Activated CD4-positive, alpha-beta T cell treated with anti-CD3 and anti-CD28 coated beads, Interleukin-10, Interleukin-2, amounts not matched to agents 100 ng/mL and 50 ng/mL, durations not matched to agents 16 hours and 8 hours (primary cell): ENCODE results near the gene MAST1.
"Not testable (repeated sequence)": the region's sequence is repeated elsewhere in the genome, so short reads cannot be mapped to it uniquely, and the experiment has no call there.

ENCODE experiments used
- DNase-seq: peaks from one replicate; pipeline ENCODE4 v3.0.0-alpha.2; 2020

Gene MAST1

DNA sequence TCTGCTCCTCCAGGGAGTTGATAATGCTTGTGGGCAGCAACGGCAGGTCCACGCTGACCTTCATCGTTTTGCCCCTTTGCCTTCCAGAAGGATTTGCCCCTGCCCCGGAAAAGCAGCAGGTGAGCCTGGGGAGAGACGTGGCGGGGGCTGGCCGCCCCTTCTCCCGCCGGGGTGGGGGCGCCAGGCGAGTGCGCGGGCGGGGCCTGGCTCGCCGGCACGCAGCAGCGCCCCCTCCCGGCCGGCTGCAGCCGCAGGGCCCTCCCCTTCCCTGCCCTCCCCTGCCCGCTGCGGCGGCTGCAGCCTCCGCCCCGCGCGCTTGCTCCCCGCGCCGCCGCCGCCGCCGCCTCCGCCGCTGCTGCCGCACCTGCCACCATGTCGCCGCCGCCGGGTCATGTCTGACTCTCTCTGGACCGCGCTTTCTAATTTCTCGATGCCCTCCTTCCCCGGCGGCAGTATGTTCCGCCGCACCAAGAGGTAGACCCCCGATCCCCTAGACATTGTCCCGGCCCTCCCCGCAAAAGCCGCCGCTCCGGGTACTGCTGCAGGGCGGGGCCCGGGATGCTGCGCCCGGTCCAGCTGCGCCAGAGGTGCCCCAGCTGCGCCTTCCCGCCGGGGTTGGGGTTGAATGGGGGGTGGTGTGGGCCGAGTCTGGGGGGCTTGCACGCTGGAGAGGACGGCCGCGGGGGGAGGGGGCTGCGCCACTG is at the start of gene MAST1:
Gene MAST1 (plus strand): TSS at position 334 of the 704 bp plus-strand sequence. CDS start 58 bp downstream, at position 392.
- peak; percentile 66 for DNase-seq

GRCh38 chr19:12788682-12789097 is 49.6 kb upstream of the MAST1 start:
- DNase-seq, result peak; percentile 68

DNA sequence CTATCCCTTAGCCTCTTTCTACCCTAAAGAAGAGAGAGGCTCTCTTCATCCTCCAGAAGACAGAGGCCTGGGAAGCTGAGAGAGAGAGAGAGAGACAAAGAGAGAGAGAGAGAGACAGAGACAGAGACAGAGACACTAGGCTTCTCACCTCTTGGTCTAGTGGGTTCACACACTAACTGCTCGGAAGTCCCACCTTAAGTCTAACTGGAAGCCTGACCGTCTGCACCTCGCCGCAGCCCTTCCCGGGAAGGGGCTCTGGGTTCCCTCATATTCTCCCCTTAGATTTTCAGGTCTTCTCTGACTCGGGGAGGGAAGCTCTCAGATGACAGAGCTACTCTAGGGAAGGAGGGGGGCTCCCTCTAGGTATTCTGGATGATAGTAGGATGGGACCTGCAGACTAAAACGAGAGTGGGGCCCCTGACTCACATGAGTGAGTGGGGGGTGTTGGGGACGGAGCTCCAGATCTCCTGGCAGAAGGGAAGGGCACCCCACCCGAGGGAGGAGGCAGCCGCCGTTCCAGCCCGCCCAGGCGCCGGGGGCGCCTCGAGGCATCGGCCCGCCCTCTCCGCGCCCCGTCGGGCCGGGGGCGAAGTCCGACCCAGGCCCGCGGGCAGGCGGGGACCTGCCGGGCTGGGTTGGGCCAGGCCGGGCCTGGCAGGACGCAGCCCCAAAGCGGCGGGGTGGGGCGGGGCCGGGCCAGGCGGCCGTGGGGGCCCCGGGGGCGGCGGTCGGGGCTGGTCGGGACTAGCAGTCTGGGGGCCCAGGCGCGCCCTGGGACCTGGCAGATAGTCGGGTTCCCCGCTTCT is 49.0 kb upstream of the MAST1 start:
- peak; percentile 38 for DNase-seq

DNA sequence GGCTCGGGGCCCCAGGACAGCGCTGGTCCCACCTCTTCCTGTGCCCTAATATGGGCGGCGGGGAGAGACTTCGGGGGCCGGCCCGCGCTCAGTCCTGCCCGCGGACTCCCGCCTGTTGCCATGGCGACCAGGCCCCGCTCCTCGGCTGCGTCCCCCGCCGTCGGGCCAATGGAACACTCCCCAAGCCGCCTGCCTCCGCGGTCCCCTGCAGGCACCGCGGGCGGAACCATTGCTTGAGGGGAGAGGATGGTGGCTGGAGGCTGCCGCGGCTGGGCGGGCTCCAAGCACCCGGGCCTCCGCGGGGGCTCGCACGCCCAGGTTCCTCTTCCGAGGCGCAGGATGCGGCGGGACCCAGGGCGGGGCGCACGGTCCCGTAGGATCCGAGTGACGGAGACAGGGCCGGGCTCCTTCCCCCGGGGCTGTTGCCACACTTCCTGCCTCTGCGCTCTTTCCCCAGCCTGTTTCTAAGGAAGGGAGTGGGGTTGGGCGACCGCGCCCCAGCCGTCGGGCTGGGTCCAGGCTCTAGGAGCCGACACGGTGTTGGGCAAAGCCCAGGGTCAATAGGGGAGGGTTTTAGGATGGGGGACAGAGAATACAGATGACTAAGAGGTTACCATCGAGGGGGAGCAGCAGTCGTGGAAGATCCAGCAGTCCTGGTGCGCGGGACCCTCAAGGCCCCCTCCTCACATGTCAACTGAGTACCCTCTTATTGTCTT is 48.3 kb upstream of the MAST1 start:
- DNase-seq, result peak; percentile 99

- peak; percentile 20 for DNase-seq
Measured at GRCh38 chr19:12790628-12791344, 47.5 kb upstream of the MAST1 start.

DNA sequence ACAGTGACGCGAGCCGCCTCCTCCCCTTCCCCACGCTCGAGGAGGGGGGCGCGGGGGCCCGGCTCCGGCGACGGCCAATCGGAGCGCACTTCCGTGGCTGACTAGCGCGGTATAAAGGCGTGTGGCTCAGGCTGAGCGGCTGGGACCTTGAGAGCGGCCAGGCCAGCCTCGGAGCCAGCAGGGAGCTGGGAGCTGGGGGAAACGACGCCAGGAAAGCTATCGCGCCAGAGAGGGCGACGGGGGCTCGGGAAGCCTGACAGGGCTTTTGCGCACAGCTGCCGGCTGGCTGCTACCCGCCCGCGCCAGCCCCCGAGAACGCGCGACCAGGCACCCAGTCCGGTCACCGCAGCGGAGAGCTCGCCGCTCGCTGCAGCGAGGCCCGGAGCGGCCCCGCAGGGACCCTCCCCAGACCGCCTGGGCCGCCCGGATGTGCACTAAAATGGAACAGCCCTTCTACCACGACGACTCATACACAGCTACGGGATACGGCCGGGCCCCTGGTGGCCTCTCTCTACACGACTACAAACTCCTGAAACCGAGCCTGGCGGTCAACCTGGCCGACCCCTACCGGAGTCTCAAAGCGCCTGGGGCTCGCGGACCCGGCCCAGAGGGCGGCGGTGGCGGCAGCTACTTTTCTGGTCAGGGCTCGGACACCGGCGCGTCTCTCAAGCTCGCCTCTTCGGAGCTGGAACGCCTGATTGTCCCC is 46.8 kb upstream of the MAST1 start, which contains the start of gene JUNB:
Gene JUNB (plus strand): TSS at position 142 of the 706 bp plus-strand sequence. CDS start 286 bp downstream, at position 428.
- peak; percentile 99 for DNase-seq

- peak; percentile 86 for DNase-seq
Measured at GRCh38 chr19:12792051-12792852, 46.1 kb upstream of the MAST1 start.

DNA sequence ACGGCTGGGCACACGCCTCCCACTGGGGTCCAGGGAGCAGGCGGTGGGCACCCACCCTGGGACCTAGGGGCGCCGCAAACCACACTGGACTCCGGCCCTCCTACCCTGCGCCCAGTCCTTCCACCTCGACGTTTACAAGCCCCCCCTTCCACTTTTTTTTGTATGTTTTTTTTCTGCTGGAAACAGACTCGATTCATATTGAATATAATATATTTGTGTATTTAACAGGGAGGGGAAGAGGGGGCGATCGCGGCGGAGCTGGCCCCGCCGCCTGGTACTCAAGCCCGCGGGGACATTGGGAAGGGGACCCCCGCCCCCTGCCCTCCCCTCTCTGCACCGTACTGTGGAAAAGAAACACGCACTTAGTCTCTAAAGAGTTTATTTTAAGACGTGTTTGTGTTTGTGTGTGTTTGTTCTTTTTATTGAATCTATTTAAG is 45.4 kb upstream of the MAST1 start:
- peak; percentile 35 for DNase-seq

DNA sequence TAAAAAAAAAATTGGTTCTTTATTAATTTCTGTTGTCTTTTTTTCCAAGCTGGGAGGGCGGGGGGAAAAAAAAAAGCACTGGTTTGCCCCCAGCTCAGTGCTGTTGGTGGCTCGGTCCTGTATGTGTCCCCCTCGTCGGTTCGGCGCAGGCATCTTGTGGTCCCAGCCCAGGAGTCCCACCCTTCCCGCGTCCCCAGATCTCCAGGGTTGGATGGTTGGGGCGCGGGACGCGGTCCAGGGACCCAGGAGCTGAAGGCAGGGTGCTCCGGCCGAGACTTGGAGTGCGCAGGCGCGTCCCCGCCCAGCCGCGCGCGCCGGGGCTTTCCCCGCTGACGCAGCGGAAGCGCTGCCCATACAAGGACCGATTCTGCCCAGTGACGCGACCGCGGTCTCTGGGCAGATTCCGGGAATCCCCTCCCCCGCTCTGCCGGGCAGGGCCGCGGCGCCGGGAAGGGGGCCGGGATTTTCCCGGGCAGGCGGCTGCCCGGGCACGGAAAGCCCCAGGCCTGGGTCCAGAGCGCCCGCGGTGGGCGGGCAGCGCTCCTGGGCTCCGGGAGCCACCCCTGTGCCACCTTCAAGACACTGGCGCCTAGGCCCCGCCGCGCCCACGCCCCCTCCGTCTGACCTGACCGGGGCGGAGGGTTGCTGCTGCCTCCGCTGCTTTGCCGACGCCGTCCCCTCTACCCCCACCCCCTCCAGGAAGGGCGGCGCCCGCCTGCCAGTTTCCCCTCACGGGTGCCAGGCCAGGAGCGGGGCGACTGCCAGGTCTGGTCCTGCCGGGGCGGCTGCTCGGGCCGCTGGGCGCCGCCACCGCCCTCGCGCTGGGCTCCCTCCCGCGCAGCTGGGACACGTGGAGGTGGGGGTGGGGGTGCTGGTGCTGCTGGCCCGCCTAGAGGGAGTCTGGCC is 44.8 kb upstream of the MAST1 start:
- DNase-seq, result peak; percentile 97

GRCh38 chr19:12794196-12794941 is 43.9 kb upstream of the MAST1 start:
- peak; percentile 26 for DNase-seq

DNA sequence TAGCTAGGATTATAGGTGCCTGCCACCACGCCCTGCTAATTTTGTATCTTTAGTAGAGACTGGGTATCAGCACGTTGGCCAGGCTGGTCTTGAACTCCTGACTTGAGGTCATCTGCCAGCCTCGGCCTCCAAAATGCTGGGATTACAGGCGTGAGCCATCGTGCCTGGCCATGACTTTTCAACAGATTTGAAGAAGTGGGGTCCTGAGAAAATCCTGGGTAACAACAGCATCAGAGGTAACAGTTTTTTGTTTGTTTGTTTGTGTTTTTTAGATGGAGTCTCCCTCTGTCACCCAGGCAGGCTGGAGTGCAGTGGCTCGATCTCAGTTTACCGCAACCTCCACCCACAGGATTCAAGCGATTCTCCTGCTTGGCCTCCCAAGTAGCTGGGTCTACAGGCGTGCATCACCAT is 43.3 kb upstream of the MAST1 start:
- DNase-seq, result no peak

GRCh38 chr19:12796146-12797071 is 41.9 kb upstream of the MAST1 start:
- peak; percentile 87 for DNase-seq

GRCh38 chr19:12797141-12797587 is 41.2 kb upstream of the MAST1 start:
- no peak for DNase-seq

GRCh38 chr19:12797607-12798006 is 40.7 kb upstream of the MAST1 start:
- DNase-seq, result not testable (repeated sequence)

DNA sequence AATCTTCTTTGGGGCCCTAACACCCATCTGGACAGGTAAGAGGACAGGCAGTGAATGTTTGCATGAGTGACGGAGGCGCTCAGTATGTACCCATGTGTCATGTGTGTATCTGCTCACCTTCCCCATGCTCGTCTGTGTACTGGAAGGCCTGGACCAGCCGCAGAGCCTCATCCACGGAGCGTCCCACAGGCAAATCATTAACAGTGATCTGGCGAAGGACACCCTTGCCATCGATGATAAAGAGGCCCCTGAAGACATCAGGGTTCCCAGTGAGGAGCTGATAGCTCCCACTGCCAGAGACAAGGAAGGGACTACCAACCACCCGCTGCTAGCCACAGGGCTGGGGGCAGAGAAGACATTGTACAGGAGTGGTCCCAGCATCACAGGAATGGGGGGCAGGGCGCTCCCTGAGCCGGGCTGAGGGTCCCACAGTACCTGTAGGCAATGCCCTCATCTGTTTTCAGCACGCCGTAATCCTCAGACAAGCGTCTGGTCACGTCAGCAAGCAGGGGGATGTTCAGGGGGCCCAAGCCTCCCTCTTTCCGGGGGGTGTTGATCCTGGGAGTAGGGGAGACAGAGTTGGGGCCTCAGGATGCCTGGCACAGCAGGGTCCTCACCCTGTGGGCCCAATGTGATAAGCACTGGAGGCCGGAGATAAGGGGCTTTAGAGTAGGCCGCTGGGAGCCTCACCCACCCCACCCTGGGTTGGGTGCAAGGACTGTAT is 38.4 kb upstream of the MAST1 start:
- no peak for DNase-seq

DNA sequence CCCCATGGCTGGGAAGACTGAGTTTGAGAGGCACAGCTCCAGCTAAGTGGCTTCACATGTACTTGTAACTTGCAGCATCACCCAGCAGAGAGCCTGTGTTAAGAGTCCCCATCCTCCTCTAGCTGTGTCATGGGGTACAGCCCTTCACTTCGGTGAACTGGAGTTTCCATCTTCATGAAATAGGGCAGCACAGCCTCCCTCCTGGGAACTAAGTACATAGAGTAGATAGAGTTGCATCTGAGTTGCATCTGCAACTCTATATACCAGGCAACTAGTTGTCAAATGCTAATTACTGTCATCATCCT is 37.9 kb upstream of the MAST1 start:
- DNase-seq, result no peak

GRCh38 chr19:12800923-12801465 is 37.3 kb upstream of the MAST1 start:
- DNase-seq, result peak; percentile 24
